NCI-H82 (cell line): ENCODE data around the gene PTPRC.

Source experiments
- DNase-seq: peaks from one replicate; lab custom pipeline; 2025; lab: John Stamatoyannopoulos, UW

The PTPRC gene

GRCh38 chr1:198676253-198676652 is 37.4 kb downstream of the PTPRC start:
- DNase-seq = peak; percentile 82

- peak; percentile 37 for DNase-seq
These were observed 38.2 kb downstream of the PTPRC start for GRCh38 chr1:198677027-198677426.

GRCh38 chr1:198677871-198678270 is 39.0 kb downstream of the PTPRC start:
- DNase-seq = no peak

GRCh38 chr1:198678301-198678836 is 39.5 kb downstream of the PTPRC start:
- peak; percentile 24 for DNase-seq

- DNase-seq = no peak
These were observed 40.1 kb downstream of the PTPRC start for GRCh38 chr1:198678901-198679329.

- DNase-seq = no peak
These were observed 40.8 kb downstream of the PTPRC start for GRCh38 chr1:198679535-198680173.

GRCh38 chr1:198680174-198680875 is 41.5 kb downstream of the PTPRC start:
- no peak for DNase-seq

GRCh38 chr1:198681252-198681651 is 42.4 kb downstream of the PTPRC start:
- DNase-seq = no peak

GRCh38 chr1:198681831-198682759 is 43.3 kb downstream of the PTPRC start:
- DNase-seq = peak; percentile 52

- DNase-seq = no peak
These were observed 44.0 kb downstream of the PTPRC start for GRCh38 chr1:198682850-198683249.

GRCh38 chr1:198683449-198683848 is 44.6 kb downstream of the PTPRC start:
- peak; percentile 20 for DNase-seq

GRCh38 chr1:198686069-198686728 is 47.4 kb downstream of the PTPRC start:
- DNase-seq = peak; percentile 72

GRCh38 chr1:198687429-198687828 is 48.6 kb downstream of the PTPRC start:
- DNase-seq = no peak

GRCh38 chr1:198691063-198691462 is 52.2 kb downstream of the PTPRC start:
- DNase-seq = no peak

GRCh38 chr1:198693321-198693720 is 54.5 kb downstream of the PTPRC start:
- no peak for DNase-seq

- no peak for DNase-seq
These were observed 55.7 kb downstream of the PTPRC start for GRCh38 chr1:198694542-198694941.

GRCh38 chr1:198696211-198696610 is 57.4 kb downstream of the PTPRC start:
- no peak for DNase-seq

GRCh38 chr1:198699167-198700015 is 60.6 kb downstream of the PTPRC start:
- DNase-seq = peak; percentile 60

- DNase-seq = no peak
These were observed 61.2 kb downstream of the PTPRC start for GRCh38 chr1:198700016-198700392.

- DNase-seq = no peak
These were observed 61.6 kb downstream of the PTPRC start for GRCh38 chr1:198700396-198700795.

GRCh38 chr1:198701250-198701649 is 62.4 kb downstream of the PTPRC start:
- no peak for DNase-seq
